NCI-H1417 treated with DMSO at 0.1 percent for 48 hours (cell line): ENCODE measurements around the gene LRTM1.

Experiments used
- DNase-seq: peaks from one replicate; lab custom pipeline; 2025; lab: John Stamatoyannopoulos, UW

LRTM1 gene

GRCh38 chr3:54939557-54940300 is 11.9 kb upstream of the LRTM1 start:
- no peak for DNase-seq

- DNase-seq, result no peak
Measured at GRCh38 chr3:54936561-54936960, 8.7 kb upstream of the LRTM1 start.

GRCh38 chr3:54935869-54936268 is 8.0 kb upstream of the LRTM1 start:
- DNase-seq, result no peak

GRCh38 chr3:54932606-54933005 is 4.7 kb upstream of the LRTM1 start:
- DNase-seq, result no peak

DNA sequence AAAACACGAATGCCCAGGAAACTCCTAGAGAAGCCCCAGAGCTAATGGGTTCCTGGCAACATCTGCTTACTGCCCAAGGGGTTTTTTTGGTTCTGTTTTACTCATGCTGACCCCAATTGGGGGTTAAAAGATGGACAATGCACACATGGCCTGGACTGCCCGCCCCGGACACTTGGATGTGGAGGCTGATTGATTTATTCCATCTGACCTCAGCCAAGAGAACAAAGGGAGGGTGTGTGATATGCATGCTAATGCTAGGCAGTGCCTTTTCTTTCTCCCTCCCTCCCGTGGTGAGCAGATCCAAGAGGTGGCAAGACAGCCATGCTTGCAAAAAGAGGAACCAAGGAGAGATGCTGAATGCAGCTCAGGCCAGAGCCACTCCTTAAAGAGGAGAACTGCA is 3.3 kb upstream of the LRTM1 start:
- DNase-seq, result no peak

DNA sequence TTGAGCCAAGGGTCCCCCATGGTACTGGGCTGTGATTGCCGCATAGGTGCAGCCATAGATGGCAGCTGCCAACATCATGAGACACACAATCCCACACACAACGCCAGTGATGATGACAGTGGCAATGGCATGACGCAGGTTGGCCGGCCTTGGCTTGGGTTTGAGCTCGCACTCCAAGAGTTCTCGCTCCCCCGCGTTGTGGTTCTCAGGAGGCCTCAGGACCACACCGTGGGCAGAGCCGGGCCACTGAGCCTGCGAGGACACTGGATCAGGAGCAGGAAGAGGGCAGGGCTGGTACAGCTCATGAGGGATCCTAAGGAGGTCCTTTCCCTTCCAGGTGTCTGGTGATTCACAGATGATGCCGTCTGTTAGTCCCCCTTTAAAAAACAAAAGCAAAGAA is 9.3 kb downstream of the LRTM1 start:
- no peak for DNase-seq

DNA sequence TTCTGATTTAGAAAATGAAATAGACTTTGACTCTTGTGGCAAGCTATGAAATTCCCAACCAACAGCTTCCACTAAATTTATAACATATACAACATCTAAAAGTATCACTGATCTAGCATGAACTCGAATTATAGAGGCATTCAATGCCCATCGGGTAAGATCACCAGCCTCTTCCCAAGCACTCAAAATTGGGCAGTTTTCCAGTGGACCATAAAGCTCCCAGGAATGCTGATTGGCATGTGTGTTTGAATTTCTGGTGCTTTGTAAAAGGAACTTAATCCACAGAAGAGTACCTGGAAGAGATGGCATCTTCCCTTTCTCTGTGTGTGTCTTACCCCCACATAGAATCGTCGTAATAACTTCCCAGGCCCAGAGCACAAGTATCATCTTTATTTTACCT is 10.0 kb downstream of the LRTM1 start:
- no peak for DNase-seq

DNA sequence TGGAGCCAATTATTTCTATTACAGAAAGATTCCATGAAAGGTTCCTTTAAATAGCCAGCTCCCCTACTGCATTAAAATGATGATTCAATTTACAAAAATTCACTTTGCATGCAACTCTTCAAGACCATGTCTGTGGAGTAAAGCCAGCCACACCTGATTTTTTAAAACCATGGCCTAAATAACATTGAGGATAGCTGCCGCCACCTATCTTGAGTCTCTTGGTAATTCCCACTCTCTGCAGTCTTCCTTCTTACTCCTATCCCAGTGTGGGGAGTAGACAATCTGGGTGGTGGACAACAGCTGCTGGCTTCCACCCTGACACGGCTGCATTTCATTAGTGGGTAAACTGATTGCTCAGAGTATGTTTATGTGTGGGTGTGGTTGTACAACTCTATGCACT is 10.7 kb downstream of the LRTM1 start:
- DNase-seq, result no peak

DNA sequence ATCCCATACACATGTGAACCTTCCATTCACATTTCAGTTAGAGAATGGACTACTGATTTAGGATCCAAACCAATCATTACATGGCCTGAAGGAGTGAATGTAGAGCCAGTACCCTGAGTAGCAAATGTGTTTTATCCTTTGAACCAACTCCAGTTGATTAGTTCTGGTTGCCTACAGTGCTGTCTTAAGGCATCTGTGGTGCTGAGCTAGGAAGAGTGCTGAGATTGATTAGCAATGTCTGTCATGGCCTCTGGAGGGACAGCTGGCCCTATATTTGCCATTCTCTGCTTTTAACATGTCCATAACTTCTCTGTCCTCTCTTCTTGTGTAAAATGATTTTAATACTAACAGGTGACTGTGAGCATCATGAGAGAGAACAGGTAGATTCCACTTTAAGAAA is 11.1 kb downstream of the LRTM1 start:
- DNase-seq, result no peak

DNA sequence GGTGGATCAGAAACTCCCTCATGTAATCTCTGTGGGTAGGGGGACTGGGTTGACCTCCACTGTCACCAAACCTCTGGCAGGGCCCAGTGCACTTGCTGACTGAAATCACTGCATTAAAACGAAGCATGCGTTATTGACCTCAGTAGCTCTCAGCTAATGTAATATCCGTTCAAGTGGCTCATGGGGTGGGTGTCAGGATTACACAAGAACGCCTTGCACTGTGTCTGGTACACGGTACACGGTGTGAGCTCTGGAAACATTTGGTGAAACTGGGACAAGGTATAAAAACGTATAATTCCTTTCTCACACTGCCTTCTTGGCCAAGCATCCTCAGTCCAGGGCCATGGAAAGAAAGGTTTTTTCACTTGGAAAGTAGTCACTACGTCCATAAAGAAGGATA is 11.9 kb downstream of the LRTM1 start:
- DNase-seq, result no peak

DNA sequence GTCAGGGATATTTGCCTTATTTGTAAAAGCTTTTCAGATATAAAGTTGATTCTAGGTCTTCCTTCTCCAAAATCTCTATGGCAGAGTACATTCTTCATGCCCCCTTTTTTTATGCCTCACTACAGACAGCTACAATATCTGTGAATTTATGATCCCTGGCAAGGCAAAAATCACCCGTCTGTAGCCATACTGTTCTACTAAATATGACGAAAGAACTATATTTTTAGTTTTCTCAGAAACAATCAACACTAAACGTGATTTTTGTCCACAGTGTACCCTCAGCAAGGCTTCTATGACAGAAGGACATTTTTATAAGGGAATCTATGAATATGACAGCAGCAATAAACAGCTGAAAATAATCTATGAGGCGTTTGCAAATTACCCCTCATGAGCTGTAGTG is 12.7 kb downstream of the LRTM1 start:
- DNase-seq, result no peak

DNA sequence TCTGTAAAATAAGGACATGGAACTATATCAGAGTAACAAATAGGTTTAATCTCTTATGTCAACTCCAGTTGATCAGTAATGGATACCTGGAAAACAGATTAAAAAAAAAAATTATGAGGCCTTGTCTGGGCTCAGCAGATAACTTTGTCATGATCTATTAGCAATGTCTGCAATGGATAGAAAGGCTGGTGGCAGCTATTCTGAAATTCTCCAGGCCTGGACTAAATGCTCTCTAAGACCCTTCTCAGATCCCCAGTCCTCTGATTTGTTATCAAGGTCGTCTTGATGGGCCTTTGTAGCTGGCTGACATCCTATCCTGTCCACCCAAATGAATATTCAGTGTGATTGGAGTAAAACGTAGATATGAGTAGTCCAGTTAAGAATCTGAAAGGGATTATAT is 13.7 kb downstream of the LRTM1 start:
- no peak for DNase-seq

DNA sequence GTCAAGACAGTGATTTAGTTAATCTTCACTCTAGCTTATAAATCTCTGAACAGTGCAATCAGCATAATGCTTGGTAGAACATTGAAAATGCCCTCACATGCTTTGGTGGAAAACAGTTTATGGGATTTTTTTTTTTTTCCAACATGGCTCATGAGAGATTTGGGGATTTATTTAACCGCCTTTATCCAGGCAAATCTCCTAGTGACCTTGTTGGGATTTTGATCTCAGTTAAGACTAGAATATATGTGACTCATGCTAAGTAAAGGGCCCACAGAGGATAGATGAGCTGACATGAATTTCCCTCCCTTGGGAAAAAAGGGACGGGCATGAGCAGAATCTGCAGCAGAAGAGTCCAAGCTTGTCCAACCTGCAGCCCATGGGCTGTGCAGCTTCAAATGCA is 18.7 kb downstream of the LRTM1 start:
- no peak for DNase-seq

DNA sequence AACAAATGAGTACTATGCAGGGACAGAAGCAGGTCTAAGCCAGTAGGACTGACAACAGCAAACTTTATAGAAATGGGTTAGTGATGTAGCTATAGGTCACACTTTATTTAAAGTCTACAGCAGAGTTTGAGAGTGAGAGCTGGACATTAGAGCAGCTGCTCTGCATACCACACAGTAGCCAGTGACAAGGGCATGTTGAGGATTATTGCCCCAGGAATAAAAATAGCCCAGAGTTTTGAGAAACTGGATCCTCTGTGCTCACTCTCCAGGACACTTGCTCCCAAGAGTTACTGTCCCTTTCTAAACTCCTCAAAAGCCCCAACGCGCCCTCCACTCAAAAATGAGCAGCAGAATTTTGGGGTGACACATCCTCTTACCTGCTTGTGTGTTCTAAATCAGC is 21.1 kb downstream of the LRTM1 start:
- no peak for DNase-seq

- no peak for DNase-seq
Measured at GRCh38 chr3:54905920-54906319, 21.9 kb downstream of the LRTM1 start.

DNA sequence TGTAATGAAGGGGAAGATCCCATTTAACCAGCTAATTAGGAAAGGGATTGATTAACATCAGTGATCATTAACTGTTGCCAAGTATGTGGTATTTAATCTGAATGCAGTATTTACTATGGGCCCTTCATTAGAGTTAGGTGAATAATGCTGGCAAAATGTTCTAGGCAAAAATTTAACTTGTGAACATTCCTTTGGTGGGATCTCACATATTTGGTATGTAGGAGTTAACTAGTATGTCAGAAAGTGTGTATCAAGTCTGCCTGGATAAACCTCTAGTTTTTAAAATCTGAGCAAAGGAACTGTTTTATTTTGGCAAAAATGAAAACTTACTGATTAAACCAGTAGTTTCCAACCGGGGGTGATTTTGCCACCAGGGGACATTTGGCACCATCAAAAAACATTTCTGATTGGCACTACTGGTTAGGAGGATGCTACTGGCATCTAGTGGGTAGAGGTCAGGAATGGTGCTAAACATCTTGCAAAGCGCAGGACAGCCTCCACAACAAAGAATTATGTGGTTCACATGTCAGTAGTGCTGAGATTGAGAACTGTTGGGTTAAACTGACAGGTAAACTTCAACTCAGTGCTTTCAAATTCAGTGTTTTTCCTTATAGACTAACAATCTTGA is 22.5 kb downstream of the LRTM1 start:
- no peak for DNase-seq

- no peak for DNase-seq
Measured at GRCh38 chr3:54901906-54902685, 25.8 kb downstream of the LRTM1 start.

- no peak for DNase-seq
Measured at GRCh38 chr3:54900838-54901591, 26.8 kb downstream of the LRTM1 start.

- DNase-seq, result no peak
Measured at GRCh38 chr3:54899273-54899672, 28.6 kb downstream of the LRTM1 start.

DNA sequence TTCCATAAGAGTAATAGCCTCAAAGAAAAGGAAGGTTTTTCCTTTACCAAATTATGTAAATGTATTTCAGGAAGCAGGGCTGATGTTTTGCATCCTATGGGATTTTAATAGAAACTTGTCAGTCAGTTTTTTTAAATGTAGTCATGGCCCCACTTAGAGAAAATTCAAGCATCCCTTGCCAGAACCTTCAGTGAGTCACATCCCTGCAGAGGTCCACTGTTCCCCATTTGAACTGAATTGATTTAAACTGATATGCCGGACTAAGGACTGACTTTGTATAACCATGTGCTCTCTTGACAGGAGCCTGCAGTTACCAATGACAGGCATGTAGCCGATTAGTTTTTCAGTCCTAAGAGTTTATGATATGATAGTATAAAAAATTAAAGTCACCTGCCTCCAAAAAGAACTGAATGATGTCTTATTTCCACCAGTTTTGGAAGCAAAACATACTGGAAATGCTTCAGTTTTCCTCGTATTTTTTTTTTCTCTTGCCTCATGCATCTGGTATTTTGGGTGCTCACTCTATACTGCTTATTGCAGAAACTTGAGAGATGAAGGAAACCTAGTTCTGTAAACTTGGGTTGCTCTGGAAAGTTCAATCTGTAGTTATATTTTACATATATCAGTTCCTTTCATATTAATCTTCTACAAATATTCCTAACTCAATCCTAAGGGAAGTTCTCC is 30.7 kb downstream of the LRTM1 start:
- no peak for DNase-seq

DNA sequence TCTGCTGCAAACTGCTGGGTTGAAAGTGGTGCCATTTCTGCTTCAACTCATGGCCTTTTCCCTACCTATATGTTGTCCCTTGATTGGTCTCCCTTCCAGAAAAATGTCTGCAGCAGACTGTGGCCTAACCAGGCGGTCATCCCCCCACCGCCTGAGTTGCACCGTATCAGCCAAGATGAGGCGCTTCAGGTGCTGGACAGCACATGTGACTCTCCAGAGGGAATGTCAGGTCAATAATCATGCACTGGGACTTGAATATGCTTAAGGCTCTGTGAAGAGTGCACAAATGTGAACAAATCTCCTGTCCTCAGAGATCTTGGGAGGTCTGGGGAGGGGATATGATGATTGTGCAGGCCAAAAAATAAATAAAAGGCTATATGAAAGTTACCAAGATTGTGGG is 32.2 kb downstream of the LRTM1 start:
- DNase-seq, result no peak

DNA sequence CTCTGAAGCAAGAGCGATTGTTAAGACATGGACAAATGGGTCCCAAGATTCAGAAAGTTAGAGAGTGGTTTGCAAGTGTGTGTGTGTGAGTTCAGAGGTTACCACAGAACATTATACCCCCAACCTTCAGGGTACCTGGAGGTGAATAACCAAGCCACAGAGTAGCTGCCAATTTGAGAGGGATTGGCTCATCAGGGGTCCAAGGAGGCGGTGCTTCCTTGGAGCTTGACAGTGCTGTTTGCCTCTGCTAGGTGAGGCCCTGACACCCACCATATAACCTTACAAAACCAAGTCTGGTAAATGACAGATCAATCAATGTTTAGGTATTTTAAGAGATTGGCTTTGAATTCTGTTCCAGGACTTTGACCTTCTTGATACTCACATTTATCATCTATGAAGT is 35.7 kb downstream of the LRTM1 start:
- no peak for DNase-seq
